Central memory CD8-positive, alpha-beta T cell (primary cell): ENCODE measurements around the gene NUDT19.
A peak's percentile ranks its signal among the peaks of the same experiment; 100 is the strongest.
"Not testable (repeated sequence)": the region's sequence is repeated elsewhere in the genome, so short reads cannot be mapped to it uniquely, and the experiment has no call there.

Experiments
- ATAC-seq: fragments of 150-1000 bp; cut with Tn5 transposase; replicated peaks from 2 replicates; pipeline ENCODE4 v1.10.0; 2022; ENCODE audit warnings: mild to moderate bottlenecking, moderate FRiP score, moderate number of reproducible peaks; ENCODE audit not compliant: poor library complexity, severe bottlenecking; ENCODE audit errors: extremely low read depth
- DNase-seq, 2 donors: peaks; one replicate each; pipeline ENCODE4 v3.0.0; 2021; ENCODE audit warnings: low spot score in 2 of 2
- H3K27ac Mint-ChIP-seq: one replicate; pipeline ENCODE4 v1.8.0; 2022; ENCODE audit warnings: low read depth, mild to moderate bottlenecking, moderate library complexity, mixed read lengths
- H3K27me3 Mint-ChIP-seq: one replicate; pipeline ENCODE4 v1.8.0; 2022; ENCODE audit warnings: mixed read lengths
- H3K36me3 Mint-ChIP-seq: one replicate; pipeline ENCODE4 v1.8.0; 2022; ENCODE audit warnings: mild to moderate bottlenecking, moderate library complexity, mixed read lengths; ENCODE audit not compliant: insufficient read depth
- H3K4me1 Mint-ChIP-seq: one replicate; pipeline ENCODE4 v1.8.0; 2022; ENCODE audit warnings: mixed read lengths
- H3K4me3 Mint-ChIP-seq: one replicate; pipeline ENCODE4 v1.8.0; 2022; ENCODE audit warnings: mild to moderate bottlenecking, moderate library complexity, mixed read lengths
- H3K9me3 Mint-ChIP-seq: one replicate; pipeline ENCODE4 v1.8.0; 2022; ENCODE audit warnings: mixed read lengths

NUDT19 gene

DNA sequence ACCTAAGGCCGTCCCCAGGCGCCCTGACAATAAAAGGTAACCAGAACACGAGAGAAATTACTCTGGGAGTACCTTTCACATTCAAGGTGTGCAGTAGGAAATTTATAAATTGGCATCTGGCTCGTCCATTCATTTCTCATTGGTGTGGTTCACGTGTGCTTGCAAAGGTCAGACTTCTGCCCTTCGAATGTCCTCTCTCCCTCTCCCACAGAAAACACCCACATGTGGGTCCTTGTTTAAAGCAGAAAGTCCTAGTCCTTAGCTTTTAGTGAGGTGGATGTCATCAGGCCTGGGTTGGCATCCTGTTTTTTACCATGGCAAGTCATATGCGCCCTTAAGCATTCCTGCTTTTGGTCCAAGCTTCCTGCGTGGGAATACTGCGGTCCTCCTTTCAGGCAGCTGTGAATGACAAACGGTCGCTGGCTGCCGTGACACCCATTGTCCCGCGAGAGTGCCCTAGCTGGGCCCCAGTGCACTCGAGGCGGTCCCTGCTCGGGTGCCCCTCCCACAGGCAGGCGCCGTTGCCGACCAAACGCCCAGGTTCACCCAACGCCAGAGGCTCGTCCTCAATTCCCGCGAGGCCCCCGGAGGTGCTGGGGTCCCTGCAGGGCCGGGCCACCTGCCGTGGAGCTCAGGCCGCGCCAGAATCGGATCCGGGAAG, at the start of gene NUDT19:
Gene NUDT19 (plus strand): TSS at position 531 of the 661 bp plus-strand sequence. CDS start 140 bp downstream, outside the sequence.
- Mint-ChIP-seq H3K36me3 (peaks cover 20% of the 10 kb centered on the region), H3K27me3 (no peaks in the 10 kb centered on the region), H3K27ac (peak within 1 kb of the TSS; percentile 95), H3K9me3 (no peaks in the 10 kb centered on the region), H3K4me1 (peaks cover 48% of the 10 kb centered on the region), H3K4me3 (peak within 1 kb of the TSS; percentile 93)
- ATAC-seq (peak; percentile 74), DNase-seq (peak; percentile 47 to 61)

- peaks cover 15% of the 10 kb centered on the region for H3K4me1 Mint-ChIP-seq
- H3K9me3 Mint-ChIP-seq: no peaks in the 10 kb centered on the region
- ATAC-seq: peak; percentile 98
- H3K36me3 Mint-ChIP-seq: peaks cover 34% of the 10 kb centered on the region
- peak overlapping the region; percentile 28 for H3K4me3 Mint-ChIP-seq
- H3K27me3 Mint-ChIP-seq: no peaks in the 10 kb centered on the region
- H3K27ac Mint-ChIP-seq: peak overlapping the region; percentile 81
- peak; percentile 31 to 41 for DNase-seq
Measured at GRCh38 chr19:32642771-32643170, 48.9 kb upstream of the NUDT19 start.

GRCh38 chr19:32646556-32646955, 45.1 kb upstream of the NUDT19 start:
- H3K27me3 Mint-ChIP-seq: no peaks in the 10 kb centered on the region
- H3K36me3 Mint-ChIP-seq: peaks cover 29% of the 10 kb centered on the region
- H3K4me3 Mint-ChIP-seq: no peak overlapping the region
- peaks cover 15% of the 10 kb centered on the region for H3K4me1 Mint-ChIP-seq
- ATAC-seq (no peak), DNase-seq (no peak)
- no peak overlapping the region for H3K27ac Mint-ChIP-seq
- no peaks in the 10 kb centered on the region for H3K9me3 Mint-ChIP-seq

- Mint-ChIP-seq H3K4me1 (peaks cover 15% of the 10 kb centered on the region), H3K9me3 (no peaks in the 10 kb centered on the region), H3K27ac (no peak overlapping the region), H3K36me3 (peaks cover 26% of the 10 kb centered on the region), H3K27me3 (no peaks in the 10 kb centered on the region), H3K4me3 (no peak overlapping the region)
- ATAC-seq: no peak
- no peak for DNase-seq
Measured at GRCh38 chr19:32647361-32647760, 44.3 kb upstream of the NUDT19 start.

DNA sequence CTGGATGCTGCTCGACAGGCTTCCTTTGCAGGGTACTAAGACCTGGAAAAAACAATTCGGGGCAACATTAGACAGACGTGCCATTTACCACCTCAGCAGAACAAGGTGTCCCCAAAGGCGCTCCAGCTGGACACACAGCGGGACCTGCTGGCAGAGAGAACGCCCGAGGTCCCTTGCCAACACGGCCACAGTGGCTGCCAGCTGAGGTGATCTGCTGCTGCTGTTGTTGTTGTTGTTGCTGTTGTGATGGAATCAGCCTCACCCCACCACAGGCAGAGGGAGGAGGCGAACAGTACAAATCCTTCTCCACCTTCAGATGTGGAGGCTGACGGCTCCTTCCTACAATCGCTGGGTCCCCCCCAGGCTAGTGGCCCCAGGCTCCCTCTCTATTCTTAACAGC, 41.9 kb upstream of the NUDT19 start:
- H3K27ac Mint-ChIP-seq: no peak overlapping the region
- peaks cover 32% of the 10 kb centered on the region for H3K36me3 Mint-ChIP-seq
- no peak overlapping the region for H3K4me3 Mint-ChIP-seq
- DNase-seq (no peak), ATAC-seq (no peak)
- H3K9me3 Mint-ChIP-seq: no peaks in the 10 kb centered on the region
- no peaks in the 10 kb centered on the region for H3K27me3 Mint-ChIP-seq
- no peaks in the 10 kb centered on the region for H3K4me1 Mint-ChIP-seq

DNA sequence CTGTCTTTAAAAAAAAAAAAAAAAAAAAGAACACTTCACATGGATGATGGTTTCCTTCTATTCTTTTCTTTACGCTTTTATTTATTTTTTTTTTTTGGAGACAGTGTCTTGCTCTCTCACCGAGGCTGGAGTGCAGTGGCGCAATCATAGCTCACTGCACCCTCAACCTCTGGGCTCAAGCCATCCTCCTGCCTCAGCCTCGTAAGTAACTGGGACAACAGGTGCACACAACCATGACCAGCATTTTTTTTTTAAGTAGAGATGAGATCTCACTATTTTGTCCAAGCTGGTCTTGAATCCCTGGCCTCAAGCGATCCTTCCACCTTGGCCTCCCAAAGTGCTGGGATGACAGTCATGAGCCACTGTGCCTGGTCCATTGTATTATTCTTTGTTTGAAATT, 41.0 kb upstream of the NUDT19 start:
- Mint-ChIP-seq H3K4me1 (no peaks in the 10 kb centered on the region), H3K27ac (no peak overlapping the region), H3K9me3 (no peaks in the 10 kb centered on the region), H3K4me3 (no peak overlapping the region), H3K36me3 (peaks cover 34% of the 10 kb centered on the region), H3K27me3 (no peaks in the 10 kb centered on the region)
- ATAC-seq (no peak), DNase-seq (no peak)

DNA sequence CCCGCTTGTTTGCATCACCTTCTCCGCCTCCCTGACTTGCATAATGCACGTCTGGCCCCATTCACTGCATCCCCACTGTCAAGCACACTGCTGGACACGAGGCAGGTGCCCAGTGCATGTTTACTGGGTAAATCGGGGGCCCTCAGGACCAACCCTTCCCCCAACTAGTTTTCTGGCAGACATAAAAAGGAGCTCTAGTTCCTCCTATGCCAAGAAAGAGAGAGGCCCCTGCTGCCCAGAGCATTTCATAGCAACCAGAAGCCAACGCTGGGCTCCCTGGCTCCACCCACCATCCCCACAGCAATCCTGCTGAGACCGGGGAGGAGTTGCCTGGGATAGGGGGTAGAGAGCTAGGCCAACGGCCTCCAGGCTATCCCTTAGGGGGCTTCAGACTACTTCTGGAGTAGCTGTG, 39.9 kb upstream of the NUDT19 start:
- H3K27ac Mint-ChIP-seq: no peak overlapping the region
- ATAC-seq: no peak
- DNase-seq: no peak
- H3K36me3 Mint-ChIP-seq: peaks cover 39% of the 10 kb centered on the region
- no peaks in the 10 kb centered on the region for H3K9me3 Mint-ChIP-seq
- no peaks in the 10 kb centered on the region for H3K27me3 Mint-ChIP-seq
- no peak overlapping the region for H3K4me3 Mint-ChIP-seq
- H3K4me1 Mint-ChIP-seq: no peaks in the 10 kb centered on the region

DNA sequence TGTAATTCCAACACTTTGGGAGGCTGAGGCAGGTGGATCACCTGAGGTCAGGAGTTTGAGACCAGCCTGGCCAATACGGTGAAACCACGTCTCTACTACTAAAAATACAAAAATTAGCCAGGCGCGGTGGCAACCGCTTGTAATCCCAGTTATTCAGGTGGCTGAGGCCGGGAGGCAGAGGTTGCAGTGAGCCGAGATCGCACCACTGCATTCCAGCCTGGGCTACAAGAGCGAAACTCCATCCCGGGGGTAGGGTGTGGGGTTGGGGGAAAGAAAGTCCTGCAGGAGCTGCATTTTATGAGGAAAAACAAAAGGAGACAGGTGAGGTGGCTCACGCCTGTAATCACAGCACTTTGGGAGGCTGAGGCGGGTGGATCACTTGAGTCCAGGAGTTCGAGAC, 39.3 kb upstream of the NUDT19 start:
- H3K9me3 Mint-ChIP-seq, H3K27ac Mint-ChIP-seq, ATAC-seq, DNase-seq, H3K27me3 Mint-ChIP-seq, H3K4me3 Mint-ChIP-seq, H3K4me1 Mint-ChIP-seq: not testable (repeated sequence)
- H3K36me3 Mint-ChIP-seq: peaks cover 42% of the 10 kb centered on the region

DNA sequence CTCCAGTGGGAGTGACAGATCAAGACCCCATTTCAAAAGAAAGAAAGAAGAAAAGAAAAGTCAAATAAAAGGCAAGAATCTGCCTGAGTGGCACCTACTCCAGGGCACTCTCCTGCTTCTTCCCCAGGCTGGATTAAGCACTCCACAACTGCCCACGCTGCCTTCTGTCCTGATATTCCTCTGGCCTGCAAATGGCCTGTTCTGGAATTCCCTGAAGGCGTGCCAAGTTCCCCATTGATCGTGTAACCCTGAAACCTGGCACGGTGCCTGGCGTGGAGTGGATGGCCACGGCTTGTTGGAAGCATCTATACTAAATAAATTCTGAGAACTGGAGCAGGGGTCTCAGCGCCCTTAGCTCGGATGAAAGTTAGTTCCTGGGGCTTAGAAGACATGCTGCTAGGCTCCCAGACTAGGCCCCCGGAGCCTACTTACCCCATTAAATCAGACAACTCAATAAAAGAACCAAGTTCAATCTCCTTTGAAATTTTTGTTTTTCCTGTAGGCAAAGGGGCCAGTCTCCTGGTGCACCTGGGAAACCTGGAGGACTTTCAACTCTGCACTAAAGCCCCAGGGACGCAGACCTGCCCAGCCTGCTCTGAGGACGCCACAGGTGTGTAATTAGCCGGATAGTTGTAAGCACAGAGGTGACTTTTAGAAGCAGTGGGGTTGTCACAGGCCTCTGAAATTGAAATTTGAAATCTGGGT, 38.6 kb upstream of the NUDT19 start:
- DNase-seq: no peak
- H3K27me3 Mint-ChIP-seq: no peaks in the 10 kb centered on the region
- H3K27ac Mint-ChIP-seq: no peak overlapping the region

DNA sequence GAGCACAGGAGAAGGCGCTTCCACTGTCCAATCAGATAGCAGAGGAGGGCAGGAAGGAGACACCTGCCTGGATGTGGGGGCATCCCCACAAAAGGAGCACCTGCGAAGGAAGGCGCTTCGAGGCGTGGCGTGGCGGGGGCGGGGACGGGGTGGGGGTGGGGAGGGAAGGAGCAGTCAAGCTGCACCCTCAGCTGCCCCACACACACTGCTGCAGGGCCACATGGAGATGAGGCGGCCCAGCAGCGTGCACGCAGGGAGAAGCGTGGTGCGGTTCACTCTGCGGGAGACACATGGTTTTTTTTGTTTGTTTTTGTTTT, 38.1 kb upstream of the NUDT19 start:
- Mint-ChIP-seq H3K4me1 (no peaks in the 10 kb centered on the region), H3K4me3 (no peak overlapping the region), H3K9me3 (no peaks in the 10 kb centered on the region), H3K27ac (no peak overlapping the region), H3K36me3 (peaks cover 46% of the 10 kb centered on the region), H3K27me3 (no peaks in the 10 kb centered on the region)
- ATAC-seq (no peak), DNase-seq (no peak)

More for the DNA sequence above, 38.6 kb upstream of the NUDT19 start:
- H3K9me3 Mint-ChIP-seq: no peaks in the 10 kb centered on the region
- H3K4me1 Mint-ChIP-seq: no peaks in the 10 kb centered on the region
- no peak for ATAC-seq
- peaks cover 46% of the 10 kb centered on the region for H3K36me3 Mint-ChIP-seq
- H3K4me3 Mint-ChIP-seq: no peak overlapping the region

- not testable (repeated sequence) for H3K9me3 Mint-ChIP-seq, H3K27me3 Mint-ChIP-seq, H3K4me3 Mint-ChIP-seq, H3K27ac Mint-ChIP-seq, ATAC-seq, DNase-seq
- Mint-ChIP-seq H3K36me3 (peaks cover 43% of the 10 kb centered on the region), H3K4me1 (peaks cover 10% of the 10 kb centered on the region)
Measured at GRCh38 chr19:32656379-32656778, 35.2 kb upstream of the NUDT19 start.

GRCh38 chr19:32658075-32658474, 33.5 kb upstream of the NUDT19 start:
- Mint-ChIP-seq H3K9me3 (no peaks in the 10 kb centered on the region), H3K4me3 (no peak overlapping the region), H3K4me1 (peaks cover 13% of the 10 kb centered on the region), H3K27ac (no peak overlapping the region), H3K36me3 (peaks cover 38% of the 10 kb centered on the region), H3K27me3 (no peaks in the 10 kb centered on the region)
- ATAC-seq (no peak), DNase-seq (no peak)

- DNase-seq (no peak), ATAC-seq (no peak)
- Mint-ChIP-seq H3K36me3 (peaks cover 37% of the 10 kb centered on the region), H3K27ac (no peak overlapping the region), H3K4me3 (no peak overlapping the region), H3K27me3 (no peaks in the 10 kb centered on the region), H3K9me3 (no peaks in the 10 kb centered on the region), H3K4me1 (peaks cover 16% of the 10 kb centered on the region)
Measured at GRCh38 chr19:32658527-32658926, 33.1 kb upstream of the NUDT19 start.
